ENCODE results near the gene TGFBR1.

TGFBR1 gene

DNA sequence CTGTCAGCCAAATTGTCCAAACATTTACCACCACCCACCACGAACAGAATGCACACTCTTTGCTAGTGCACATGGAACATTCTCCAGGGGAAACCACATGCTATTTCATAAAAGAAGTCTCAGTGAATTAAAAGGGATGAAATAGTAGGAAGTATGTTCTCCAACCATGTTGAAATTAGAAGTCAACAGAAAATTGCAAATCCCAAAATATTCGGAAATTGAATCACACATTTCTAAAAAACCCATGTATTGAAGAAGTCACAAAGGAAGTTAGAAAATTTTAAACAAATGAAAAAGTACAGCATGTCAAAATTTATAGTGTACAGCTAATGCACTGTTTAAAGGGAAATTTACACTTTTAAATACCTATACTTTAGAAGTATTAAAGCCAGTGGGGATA is 50.8 kb downstream of the TGFBR1 start:
- H3K27me3 Mint-ChIP-seq, result peaks cover 21% of the 10 kb centered on the region
- H3K4me1 Mint-ChIP-seq, result peaks cover 43% of the 10 kb centered on the region
- ATAC-seq, result no peak
- H3K27ac Mint-ChIP-seq, result no peak overlapping the region
- no peak for DNase-seq
- no peaks in the 10 kb centered on the region for H3K9me3 Mint-ChIP-seq
- H3K4me3 Mint-ChIP-seq, result no peak overlapping the region

DNA sequence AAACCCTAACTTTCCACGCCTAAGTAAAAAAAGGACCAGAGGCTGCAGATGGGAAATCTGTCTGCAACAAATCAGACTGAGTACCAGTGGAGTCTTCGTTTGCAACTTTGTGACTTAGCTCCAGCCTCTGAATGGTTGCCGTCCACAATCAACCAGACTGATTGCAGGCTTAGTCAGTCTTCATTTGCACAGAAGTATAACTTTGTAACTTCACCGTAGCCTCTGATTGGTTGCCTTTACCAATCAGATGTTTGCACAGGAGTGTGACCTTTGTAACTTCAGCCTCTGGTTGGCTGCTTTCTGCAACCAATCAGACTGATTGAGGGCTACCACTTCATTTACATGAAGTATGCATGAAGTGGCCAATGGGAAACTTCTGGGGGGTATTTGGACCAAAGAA is 53.7 kb downstream of the TGFBR1 start:
- ATAC-seq, result no peak
- Mint-ChIP-seq H3K27ac (no peak overlapping the region), H3K4me1 (peaks cover 34% of the 10 kb centered on the region), H3K27me3 (peaks cover 26% of the 10 kb centered on the region), H3K9me3 (no peaks in the 10 kb centered on the region), H3K4me3 (no peak overlapping the region)
- no peak for DNase-seq

DNA sequence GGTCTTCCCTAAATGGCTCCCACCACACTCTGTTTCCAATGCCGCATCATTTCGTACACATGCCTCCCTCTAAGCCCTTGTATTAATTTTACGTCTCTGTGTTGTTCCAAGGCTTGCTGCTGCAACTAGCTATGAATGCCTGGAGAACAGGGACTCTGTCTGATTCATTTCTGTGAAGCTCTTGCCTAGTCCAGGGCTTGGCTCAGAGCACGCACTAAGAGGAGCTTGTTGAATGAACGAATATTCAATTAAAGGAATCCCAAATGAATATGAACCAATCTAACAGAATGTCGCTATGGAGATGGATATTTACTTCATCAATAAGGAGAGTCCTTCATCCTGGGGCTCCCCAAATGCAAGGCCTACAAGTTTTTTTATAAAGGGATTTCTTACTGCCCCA is 55.3 kb downstream of the TGFBR1 start:
- Mint-ChIP-seq H3K4me1 (peaks cover 40% of the 10 kb centered on the region), H3K27me3 (peaks cover 26% of the 10 kb centered on the region), H3K27ac (no peak overlapping the region), H3K4me3 (no peak overlapping the region), H3K9me3 (no peaks in the 10 kb centered on the region)
- DNase-seq (no peak), ATAC-seq (no peak)

DNA sequence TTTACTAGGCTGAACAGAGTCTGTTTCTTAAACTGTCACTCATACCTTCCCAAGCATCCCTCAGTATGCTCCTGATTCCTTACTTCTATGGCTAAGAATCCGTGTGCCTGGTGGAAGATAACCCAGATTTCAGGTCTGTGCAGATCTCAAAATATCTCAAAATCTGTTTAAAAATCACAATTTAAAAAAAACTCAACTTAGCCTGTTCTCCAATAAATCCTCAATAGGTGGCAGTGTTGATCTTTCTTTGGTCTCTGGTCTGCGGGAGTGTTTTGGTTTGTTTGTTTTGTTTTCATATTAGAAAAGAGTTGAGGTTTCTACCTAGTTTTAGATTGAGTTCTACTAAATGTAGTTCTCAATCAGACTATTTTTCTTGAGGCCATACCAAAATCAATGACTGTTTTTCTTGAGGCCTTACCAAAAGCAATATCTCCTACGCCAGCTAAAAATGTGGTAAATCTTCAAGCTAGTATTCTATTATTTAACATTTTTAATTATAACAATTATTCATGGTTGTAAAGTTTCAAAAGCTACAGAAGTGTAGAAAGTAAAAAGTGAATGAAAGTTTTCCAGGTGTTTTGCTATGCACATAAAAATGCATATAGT is 57.9 kb downstream of the TGFBR1 start:
- H3K4me3 Mint-ChIP-seq, result no peak overlapping the region
- H3K4me1 Mint-ChIP-seq, result peaks cover 67% of the 10 kb centered on the region
- ATAC-seq, result peak; percentile 61
- peaks cover 0 to 7% of the 10 kb centered on the region in 2 donors for H3K9me3 Mint-ChIP-seq
- H3K27ac Mint-ChIP-seq, result no peak overlapping the region
- peaks cover 26% of the 10 kb centered on the region for H3K27me3 Mint-ChIP-seq
- no peak for DNase-seq

DNA sequence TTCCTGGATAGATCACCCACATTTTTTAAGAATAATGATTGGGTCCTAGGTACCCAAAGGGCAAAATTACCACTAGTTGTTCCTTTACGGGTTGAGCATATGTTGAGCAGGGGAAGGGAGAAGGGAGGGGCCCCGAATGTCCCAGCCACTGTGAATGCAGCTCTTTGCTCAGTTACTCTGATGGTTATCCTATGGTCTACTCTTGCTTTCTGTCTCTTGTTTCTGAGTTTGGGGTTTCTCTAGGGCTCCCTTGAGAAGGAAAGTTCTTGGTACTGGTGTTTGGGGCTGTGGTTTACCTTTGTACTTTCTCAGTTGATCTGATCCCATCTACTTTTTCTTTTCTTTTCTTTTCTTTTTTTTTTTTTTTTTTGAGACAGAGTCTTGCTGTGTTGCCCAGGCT is 61.2 kb downstream of the TGFBR1 start:
- ATAC-seq (peak; percentile 66), DNase-seq (no peak)
- Mint-ChIP-seq H3K27ac (peak overlapping the region; percentile 3 to 15), H3K27me3 (peaks cover 1% of the 10 kb centered on the region), H3K4me3 (peak overlapping the region; percentile 54 to 64), H3K4me1 (peaks cover 76% of the 10 kb centered on the region), H3K9me3 (peaks cover 0 to 7% of the 10 kb centered on the region in 2 donors)

DNA sequence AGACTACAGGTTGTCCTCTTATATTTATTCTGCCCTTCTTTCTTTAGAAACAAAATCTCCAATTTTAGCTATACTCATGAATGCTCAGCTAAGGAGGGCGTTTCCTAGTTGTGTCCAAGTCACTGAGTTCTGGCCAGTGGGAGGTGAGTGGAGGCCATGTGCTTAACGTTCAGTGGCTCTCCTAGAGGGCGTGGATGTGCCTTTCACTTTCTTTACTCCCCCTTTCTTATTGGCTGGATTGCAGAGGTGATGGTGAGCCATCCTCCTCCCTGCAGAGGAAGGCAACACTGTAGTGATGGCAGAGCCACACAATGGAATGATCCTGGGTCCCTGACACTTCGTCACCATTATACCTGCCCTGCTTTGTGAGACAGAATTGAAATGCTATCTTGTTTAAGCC is 62.2 kb downstream of the TGFBR1 start:
- DNase-seq (no peak), ATAC-seq (peak; percentile 62)
- Mint-ChIP-seq H3K27ac (peak overlapping the region in 1 of 2 donors; percentile 50), H3K9me3 (peaks cover 0 to 7% of the 10 kb centered on the region in 2 donors), H3K4me1 (peaks cover 86% of the 10 kb centered on the region), H3K27me3 (peaks cover 6% of the 10 kb centered on the region), H3K4me3 (peak overlapping the region in 1 of 2 donors; percentile 64)

DNA sequence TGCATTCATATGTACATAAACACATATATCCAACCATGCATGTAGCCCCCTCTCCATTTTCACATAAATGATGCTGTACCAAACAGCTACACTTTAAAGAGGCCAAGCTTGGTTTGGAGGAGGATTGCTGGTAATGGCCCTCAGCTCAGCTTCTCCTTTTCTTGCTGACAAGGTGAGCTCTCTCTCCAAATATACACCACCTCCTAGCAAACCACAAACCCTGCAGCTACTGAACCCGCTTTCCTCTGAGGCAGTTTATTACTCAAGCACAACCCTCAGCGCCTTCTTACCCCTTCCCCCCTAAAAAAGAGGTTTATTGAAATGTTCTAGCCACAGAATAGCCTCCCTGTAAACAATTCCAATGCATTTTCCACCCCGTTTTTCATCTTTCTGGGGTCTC is 62.8 kb downstream of the TGFBR1 start:
- peaks cover 9% of the 10 kb centered on the region for H3K27me3 Mint-ChIP-seq
- ATAC-seq, result no peak
- peak overlapping the region; percentile 5 to 63 for H3K4me3 Mint-ChIP-seq
- no peak for DNase-seq
- peaks cover 0 to 7% of the 10 kb centered on the region in 2 donors for H3K9me3 Mint-ChIP-seq
- peak overlapping the region; percentile 15 to 86 for H3K27ac Mint-ChIP-seq
- peaks cover 86% of the 10 kb centered on the region for H3K4me1 Mint-ChIP-seq

DNA sequence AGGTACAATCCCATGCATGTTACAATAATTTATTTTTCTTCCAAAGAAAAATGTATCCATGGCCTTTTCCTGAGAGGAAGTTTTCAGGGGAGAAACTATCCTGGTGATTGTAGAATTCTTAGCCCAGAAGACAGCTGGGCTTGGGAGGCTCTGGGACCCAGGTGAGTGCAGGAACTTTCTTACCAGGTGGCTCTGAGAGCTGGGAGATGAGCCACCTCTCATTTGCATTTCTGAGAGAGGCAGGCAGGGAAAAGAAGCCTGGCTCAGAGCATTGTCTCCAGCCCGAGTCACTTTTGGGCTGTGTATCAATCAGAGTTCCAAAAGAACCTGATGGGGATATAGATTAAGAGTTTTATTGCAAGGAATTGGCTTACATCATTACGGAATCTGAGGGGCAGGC is 64.2 kb downstream of the TGFBR1 start:
- Mint-ChIP-seq H3K27ac (no peak overlapping the region), H3K9me3 (peaks cover 0 to 7% of the 10 kb centered on the region in 2 donors), H3K4me1 (peaks cover 90% of the 10 kb centered on the region), H3K27me3 (peaks cover 9% of the 10 kb centered on the region), H3K4me3 (no peak overlapping the region)
- ATAC-seq, result no peak
- no peak for DNase-seq

DNA sequence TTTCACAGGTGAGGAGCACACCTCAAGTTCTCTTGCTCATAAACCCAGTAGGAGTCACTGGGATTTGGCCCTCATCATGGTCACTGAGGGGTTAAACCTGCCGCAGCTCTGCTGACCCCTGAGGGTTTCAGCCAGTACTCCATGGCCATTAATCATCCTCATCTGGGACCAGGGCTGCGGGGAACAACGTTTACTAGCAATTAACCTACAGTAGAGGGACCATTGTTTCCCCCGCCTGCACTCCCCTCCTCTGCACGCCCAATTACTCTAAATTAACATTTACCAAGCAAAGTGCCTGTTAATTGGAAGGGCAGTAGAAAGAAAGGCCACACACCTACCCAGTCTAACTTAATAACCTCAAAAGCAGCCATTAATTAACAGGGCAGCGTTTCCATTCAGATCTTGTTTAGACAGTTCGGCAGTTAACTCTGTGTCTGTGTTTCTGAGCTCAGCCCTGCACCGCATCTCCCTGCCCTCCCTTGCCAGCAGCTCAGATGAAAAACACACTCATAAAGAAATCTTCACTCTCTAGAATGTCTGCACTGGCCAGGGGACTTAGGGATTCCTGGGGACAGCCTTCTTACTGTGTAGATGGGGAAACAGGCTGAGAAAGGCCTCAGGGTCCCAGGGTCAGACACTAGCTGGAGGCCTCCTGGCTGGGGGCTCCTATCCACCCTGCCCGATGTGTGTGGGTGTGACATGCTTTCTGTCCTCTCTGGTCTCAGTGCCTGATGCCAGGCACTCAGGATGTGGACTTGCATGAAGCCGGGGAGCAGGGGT is 65.3 kb downstream of the TGFBR1 start:
- Mint-ChIP-seq H3K27me3 (peaks cover 9% of the 10 kb centered on the region), H3K4me1 (peaks cover 86% of the 10 kb centered on the region), H3K4me3 (no peak overlapping the region), H3K9me3 (peaks cover 0 to 7% of the 10 kb centered on the region in 2 donors), H3K27ac (no peak overlapping the region)
- DNase-seq (no peak), ATAC-seq (no peak)

DNA sequence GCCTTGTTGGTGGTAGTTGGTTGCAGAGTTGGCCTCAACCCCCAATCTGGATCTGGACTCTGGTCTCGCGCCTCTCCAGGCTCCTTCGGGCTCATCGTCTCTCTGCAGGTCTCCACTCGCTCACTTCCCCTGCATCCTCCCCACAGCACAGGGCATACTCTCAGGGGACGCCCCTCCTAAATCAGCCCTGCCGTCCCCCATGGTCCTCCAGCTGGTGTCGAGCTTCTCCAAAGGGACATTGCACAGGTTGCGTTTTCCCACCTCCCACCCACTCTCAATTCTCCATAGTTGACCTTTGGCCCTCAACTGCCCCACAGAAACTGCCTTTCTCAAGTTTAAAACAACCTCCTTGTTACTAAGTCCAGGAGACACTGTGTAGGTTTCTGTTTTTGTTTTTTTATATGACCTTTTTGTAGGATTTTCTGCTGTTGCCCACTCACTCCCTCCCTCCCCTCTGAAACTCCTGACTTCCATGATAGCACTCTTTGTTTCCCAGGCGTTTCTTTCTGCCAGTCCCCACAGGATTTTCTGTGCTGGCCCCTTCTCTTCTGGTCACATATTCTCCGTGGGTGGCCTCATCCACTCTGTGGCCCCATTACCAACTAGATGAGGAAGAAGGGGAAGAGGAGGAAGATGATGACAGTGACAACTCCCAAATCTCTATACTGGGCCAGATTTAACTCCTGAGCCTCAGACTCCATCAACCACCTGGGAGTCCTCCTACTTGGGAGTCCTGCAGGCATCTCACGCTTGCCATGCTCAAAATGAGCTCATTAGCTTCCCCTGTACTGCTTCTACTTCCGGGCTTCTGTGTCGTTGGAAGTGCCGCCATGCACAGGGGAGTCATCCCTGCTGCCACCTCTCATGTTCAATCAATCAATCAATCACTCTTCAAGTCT is 66.6 kb downstream of the TGFBR1 start:
- H3K27ac Mint-ChIP-seq, result peak overlapping the region in 1 of 2 donors; percentile 76
- no peaks in the 10 kb centered on the region for H3K9me3 Mint-ChIP-seq
- ATAC-seq (no peak), DNase-seq (no peak)
- peaks cover 9% of the 10 kb centered on the region for H3K27me3 Mint-ChIP-seq
- no peak overlapping the region for H3K4me3 Mint-ChIP-seq
- peaks cover 77% of the 10 kb centered on the region for H3K4me1 Mint-ChIP-seq

DNA sequence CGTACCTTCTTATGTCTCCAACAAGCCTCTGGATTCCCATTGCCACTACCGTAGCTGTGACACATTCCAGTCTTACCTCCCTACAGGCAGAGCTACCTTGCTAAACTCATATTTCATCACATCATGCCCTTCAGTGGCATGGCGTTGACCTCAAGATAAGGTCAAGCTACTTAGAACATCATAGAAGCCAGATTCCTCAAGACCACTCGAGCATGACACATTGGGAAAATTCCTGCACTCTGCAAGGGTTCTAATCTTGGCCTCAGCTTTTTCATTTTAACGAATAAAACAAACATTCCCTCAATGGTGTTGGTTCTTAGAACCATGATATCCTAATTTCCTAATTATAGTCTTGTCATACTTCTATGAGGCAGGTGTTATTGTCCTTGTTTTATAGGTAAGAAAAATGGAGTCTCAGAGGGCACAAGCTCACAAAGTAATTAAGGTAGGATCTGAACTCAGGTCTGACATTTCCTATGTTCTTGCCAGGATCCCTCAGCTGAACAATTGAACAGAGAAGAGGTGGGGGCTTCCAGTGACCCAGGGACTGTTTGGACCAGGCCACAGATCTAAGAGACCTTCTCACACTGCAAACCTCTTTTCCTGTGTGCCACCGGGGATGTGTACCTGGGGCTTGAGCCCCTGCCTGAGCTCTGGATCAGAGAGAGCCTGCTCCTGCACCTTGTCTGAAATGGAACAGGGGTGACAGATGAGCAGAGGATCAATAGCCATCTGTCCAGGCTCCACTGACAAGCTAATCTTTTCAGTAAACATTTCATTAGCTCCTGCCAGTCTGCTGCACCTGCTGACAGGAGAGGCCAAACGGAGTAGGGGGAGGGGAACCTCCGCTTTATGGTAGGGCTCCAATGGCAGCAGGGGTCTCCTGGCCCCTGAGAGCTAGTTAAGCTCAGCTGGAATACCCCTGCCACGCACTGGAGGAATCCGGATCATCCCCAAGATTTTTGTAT is 67.5 kb downstream of the TGFBR1 start:
- H3K9me3 Mint-ChIP-seq, result no peaks in the 10 kb centered on the region
- no peak for DNase-seq
- ATAC-seq, result no peak
- peak overlapping the region in 1 of 2 donors; percentile 76 for H3K27ac Mint-ChIP-seq
- no peak overlapping the region for H3K4me3 Mint-ChIP-seq
- H3K4me1 Mint-ChIP-seq, result peaks cover 75% of the 10 kb centered on the region
- H3K27me3 Mint-ChIP-seq, result peaks cover 9% of the 10 kb centered on the region

DNA sequence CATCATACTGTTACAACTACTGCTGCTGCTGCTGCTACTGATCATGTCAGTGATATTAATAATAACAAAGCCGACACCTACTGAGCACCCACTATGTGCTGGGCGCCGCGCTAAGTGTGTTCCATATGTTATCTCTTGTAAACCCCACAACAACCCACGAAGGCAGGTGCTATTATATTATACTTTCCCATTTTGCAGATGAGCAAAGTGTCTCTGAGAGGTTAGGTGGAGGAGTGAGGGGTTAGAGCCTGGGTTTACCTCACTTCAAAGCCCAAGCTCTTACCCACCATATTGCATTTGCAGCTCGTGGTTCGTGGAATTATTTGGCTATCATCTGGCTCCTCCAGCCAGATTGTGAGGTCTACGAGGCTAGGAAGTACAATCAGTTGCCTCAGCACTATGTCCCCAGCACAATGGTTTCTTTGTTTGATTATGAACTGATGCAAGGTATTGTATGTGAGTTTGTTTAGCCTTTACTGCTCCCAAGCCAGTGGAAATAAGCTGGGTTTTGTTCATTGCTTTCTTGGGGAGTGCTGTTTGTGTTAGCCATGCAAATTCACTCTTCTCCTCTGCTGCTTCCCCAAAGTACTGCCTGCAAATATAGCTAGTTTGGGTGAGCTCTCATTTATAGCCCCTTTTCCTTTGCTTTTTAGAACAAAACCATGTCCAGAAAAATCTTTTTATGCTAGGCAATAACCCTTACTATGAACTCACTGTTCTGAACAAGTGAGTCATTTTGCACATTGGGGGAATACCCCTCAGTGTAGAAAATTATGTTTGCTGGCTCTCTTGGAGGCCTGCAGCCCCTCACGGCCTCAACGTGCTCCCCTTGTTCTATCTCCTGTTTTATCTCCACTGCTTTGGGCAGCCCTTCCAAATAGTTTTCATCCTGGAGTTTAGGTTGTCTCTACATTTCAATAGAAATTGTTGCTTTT is 68.9 kb downstream of the TGFBR1 start:
- ATAC-seq (peak; percentile 84), DNase-seq (no peak)
- Mint-ChIP-seq H3K27me3 (peaks cover 9% of the 10 kb centered on the region), H3K27ac (no peak overlapping the region), H3K4me3 (peak overlapping the region in 1 of 2 donors; percentile 36), H3K4me1 (peaks cover 71% of the 10 kb centered on the region), H3K9me3 (no peaks in the 10 kb centered on the region)

DNA sequence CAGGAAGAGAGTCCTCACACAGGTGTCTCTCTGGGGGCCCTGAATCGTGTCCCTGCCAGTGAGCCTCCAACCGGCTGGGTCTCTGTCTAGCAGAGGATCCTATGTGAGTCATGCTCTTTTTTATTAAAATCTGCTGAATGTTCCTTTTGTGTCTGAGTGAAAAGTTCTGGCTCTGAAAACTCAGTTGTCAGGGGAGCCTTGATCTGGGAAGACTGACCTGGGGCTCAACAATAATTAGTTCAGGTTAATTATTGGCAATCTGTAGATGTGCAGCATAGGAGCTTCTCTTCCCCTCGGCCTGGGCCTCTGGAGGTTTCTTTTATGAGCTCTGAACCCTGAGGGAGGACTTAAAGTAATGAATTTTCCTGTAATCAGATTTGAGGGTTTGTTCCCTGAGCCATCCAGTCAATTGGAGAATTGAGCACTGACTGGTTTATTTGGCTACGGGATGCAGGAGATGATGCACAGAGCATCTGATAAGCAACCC is 71.7 kb downstream of the TGFBR1 start:
- Mint-ChIP-seq H3K4me1 (peaks cover 77% of the 10 kb centered on the region), H3K9me3 (no peaks in the 10 kb centered on the region), H3K27ac (no peak overlapping the region), H3K27me3 (peaks cover 8% of the 10 kb centered on the region), H3K4me3 (no peak overlapping the region)
- ATAC-seq (no peak), DNase-seq (no peak)
